ENCODE data around the gene PTPRS. TPM values are rescaled to one million over a fixed set of nuclear protein-coding genes. Genes with fewer than 3 reads are reported as not detected.

Gene PTPRS
- total and polyA plus RNA-seq, 2 of the 13 experiments (the other 11 are each of a cell fraction or from before 2014, with no cell fraction given): 32.7 to 43.9 TPM

- TF ChIP-seq ZNF280B (CRISPR knock-in tag; IDR thresholded peaks at IDR 0.05; ENCODE audit: borderline replicate concordance) (peak; percentile 98), GMEB1 (CRISPR knock-in tag; IDR thresholded peaks at IDR 0.05; ENCODE audit: borderline replicate concordance) (peak; percentile 73), HMG20B (CRISPR knock-in tag; conservative IDR thresholded peaks at IDR 0.05) (peak; percentile 63; the same call in 1 of the 2 replicates), AKNA (CRISPR knock-in tag; IDR thresholded peaks at IDR 0.05; ENCODE audit: borderline replicate concordance) (peak; percentile 93), CBX2 (IDR thresholded peaks at IDR 0.05; ENCODE audit: low read depth, low read length) (no peak), CBX2 (CRISPR knock-in tag; IDR thresholded peaks at IDR 0.05; ENCODE audit: low read depth) (peak; percentile 98), GLI4 (CRISPR knock-in tag; IDR thresholded peaks at IDR 0.05; ENCODE audit: borderline replicate concordance) (peak; percentile 99), ZNF33B (CRISPR knock-in tag; IDR thresholded peaks at IDR 0.05) (peak; percentile 99), HNF4G (IDR thresholded peaks at IDR 0.05; ENCODE audit: borderline replicate concordance, low read depth, low read length) (no peak), HNF4G (CRISPR knock-in tag; IDR thresholded peaks at IDR 0.05; ENCODE audit: borderline replicate concordance, low read depth) (peak; percentile 71; the same call in 1 of the 2 replicates), CEBPZ (IDR thresholded peaks at IDR 0.05; ENCODE audit: low read length) (no peak), ZNF264 (CRISPR knock-in tag; IDR thresholded peaks at IDR 0.05) (peak; percentile 87; the same call in 1 of the 2 replicates), ZNF75D (CRISPR knock-in tag; IDR thresholded peaks at IDR 0.05; ENCODE audit: borderline replicate concordance) (peak; percentile 98; the same call in 1 of the 2 replicates), ZNF446 (CRISPR knock-in tag; IDR thresholded peaks at IDR 0.05) (peak; percentile 99), RXRA (CRISPR knock-in tag; IDR thresholded peaks at IDR 0.05) (peak; percentile 64; the same call in 1 of the 2 replicates), BRCA1 (CRISPR knock-in tag; IDR thresholded peaks at IDR 0.05) (peak; percentile 96), KLF11 (CRISPR knock-in tag; IDR thresholded peaks at IDR 0.05) (peak; percentile 96; the same call in 1 of the 2 replicates)
Observed at GRCh38 chr19:5340637-5341447, at the start of gene PTPRS (continued).

All from HepG2 (cell line).